Activated T-helper 9 cell treated with anti-CD3 and anti-CD28 coated beads, Interleukin-2, amount 50 U/mL, for 16 hours (primary cell): ENCODE data around the gene SCARB1.

Source experiments
- DNase-seq: peaks from one replicate; pipeline ENCODE4 v3.0.0-alpha.2; 2020; ENCODE audit warnings: low read depth

Gene SCARB1

GRCh38 chr12:124821252-124822200, 42.1 kb downstream of the SCARB1 start:
- DNase-seq: no peak

- no peak for DNase-seq
Observed at GRCh38 chr12:124820199-124820598, 43.5 kb downstream of the SCARB1 start.

GRCh38 chr12:124819525-124819924, 44.1 kb downstream of the SCARB1 start:
- no peak for DNase-seq

GRCh38 chr12:124819080-124819479, 44.6 kb downstream of the SCARB1 start:
- no peak for DNase-seq

GRCh38 chr12:124817076-124818000, 46.3 kb downstream of the SCARB1 start:
- no peak for DNase-seq

GRCh38 chr12:124816295-124816854, 47.3 kb downstream of the SCARB1 start:
- DNase-seq: no peak

- DNase-seq: no peak
Observed at GRCh38 chr12:124814741-124815613, 48.7 kb downstream of the SCARB1 start.

- no peak for DNase-seq
Observed at GRCh38 chr12:124813782-124814181, 49.9 kb downstream of the SCARB1 start.

GRCh38 chr12:124812979-124813378, 50.7 kb downstream of the SCARB1 start:
- DNase-seq: no peak

GRCh38 chr12:124812356-124812755, 51.3 kb downstream of the SCARB1 start:
- DNase-seq: no peak

- no peak for DNase-seq
Observed at GRCh38 chr12:124811633-124812032, 52.0 kb downstream of the SCARB1 start.

- no peak for DNase-seq
Observed at GRCh38 chr12:124809878-124810277, 53.8 kb downstream of the SCARB1 start.

GRCh38 chr12:124809391-124809790, 54.3 kb downstream of the SCARB1 start:
- DNase-seq: no peak

- DNase-seq: no peak
Observed at GRCh38 chr12:124808272-124808671, 55.4 kb downstream of the SCARB1 start.

GRCh38 chr12:124805876-124806668, 57.6 kb downstream of the SCARB1 start:
- DNase-seq: no peak

GRCh38 chr12:124805050-124805449, 58.6 kb downstream of the SCARB1 start:
- no peak for DNase-seq

GRCh38 chr12:124804011-124804621, 59.5 kb downstream of the SCARB1 start:
- no peak for DNase-seq

GRCh38 chr12:124802361-124802760, 61.3 kb downstream of the SCARB1 start:
- DNase-seq: no peak

GRCh38 chr12:124800506-124800905, 63.2 kb downstream of the SCARB1 start:
- DNase-seq: no peak

- DNase-seq: no peak
Observed at GRCh38 chr12:124797321-124797720, 66.3 kb downstream of the SCARB1 start.
